Measurements from ENCODE around the gene ASB3. TPM values are rescaled to one million over a fixed set of nuclear protein-coding genes. Genes with fewer than 3 reads are reported as not detected.

Gene ASB3
- total and polyA plus RNA-seq, 9 of the 15 experiments (the other 6 are each of a cell fraction or from before 2014, with no cell fraction given) = 13.6 to 35.3 (median 18.7) TPM

DNA sequence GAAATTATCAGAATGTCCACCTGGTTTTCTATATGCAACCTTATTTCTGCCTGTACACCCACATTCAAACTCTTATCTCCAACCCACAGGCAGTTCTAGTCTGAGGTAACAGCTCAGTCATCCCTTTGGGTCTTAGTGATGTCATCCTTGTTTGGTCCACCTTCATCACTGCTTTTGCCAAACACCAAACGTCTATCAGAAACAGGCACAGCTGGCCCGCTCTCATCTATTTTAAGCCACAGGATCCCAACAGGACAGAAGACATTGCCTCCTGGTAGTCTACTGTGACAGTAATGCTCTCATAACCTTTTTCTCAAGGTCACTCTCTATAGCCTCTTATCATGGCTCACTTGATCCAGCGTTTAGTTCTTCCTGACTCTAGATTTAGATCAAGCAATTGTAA is 118.1 kb downstream of the ASB3 start (continued):
- TF ChIP-seq NBN (IDR thresholded peaks at IDR 0.05; ENCODE audit: low read depth) (peak; percentile 93), ETV5 (CRISPR knock-in tag; IDR thresholded peaks at IDR 0.05; ENCODE audit: low read depth) (no peak), RBFOX2 (IDR thresholded peaks at IDR 0.05; ENCODE audit: low read depth, low read length) (no peak), SIX5 (IDR thresholded peaks at IDR 0.05; ENCODE audit: borderline replicate concordance in 1 of 2, insufficient read depth in 1 of 2, low read depth in 1 of 2, low read length in 2 of 2) (no peak), HDAC3 (IDR thresholded peaks at IDR 0.05; ENCODE audit: borderline replicate concordance, partially characterized antibody) (peak; percentile 90), JUND (IDR thresholded peaks at IDR 0.05; ENCODE audit: borderline replicate concordance, low read depth, low read length) (peak; percentile 97), JUND (tag; IDR thresholded peaks at IDR 0.05; ENCODE audit: borderline replicate concordance, low read depth, low read length) (peak; percentile 97), EHMT2 (IDR thresholded peaks at IDR 0.05) (peak; percentile 80), SMC3 (conservative IDR thresholded peaks at IDR 0.05; ENCODE audit: insufficient read depth, low read depth, low read length) (no peak), GABPA (tag; conservative IDR thresholded peaks at IDR 0.05; ENCODE audit: low read depth) (no peak), STAT5B (CRISPR knock-in tag; IDR thresholded peaks at IDR 0.05) (no peak), MYC (IDR thresholded peaks at IDR 0.05; ENCODE audit: low read depth, low read length) (no peak), MYC (CRISPR knock-in tag; IDR thresholded peaks at IDR 0.05; ENCODE audit: borderline replicate concordance, low read depth) (no peak), KDM1A (IDR thresholded peaks at IDR 0.05) (peak; percentile 86 to 93), STAT5A (IDR thresholded peaks at IDR 0.05; ENCODE audit: borderline replicate concordance, low read length) (peak; percentile 91)
- TF ChIP-seq, protein P1, sequence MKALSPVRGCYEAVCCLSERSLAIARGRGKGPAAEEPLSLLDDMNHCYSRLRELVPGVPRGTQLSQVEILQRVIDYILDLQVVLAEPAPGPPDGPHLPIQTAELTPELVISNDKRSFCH (CRISPR knock-in tag; IDR thresholded peaks at IDR 0.05) = no peak
- TF ChIP-seq, protein P1 (tag; IDR thresholded peaks at IDR 0.05) = no peak
- TF ChIP-seq, protein P2, sequence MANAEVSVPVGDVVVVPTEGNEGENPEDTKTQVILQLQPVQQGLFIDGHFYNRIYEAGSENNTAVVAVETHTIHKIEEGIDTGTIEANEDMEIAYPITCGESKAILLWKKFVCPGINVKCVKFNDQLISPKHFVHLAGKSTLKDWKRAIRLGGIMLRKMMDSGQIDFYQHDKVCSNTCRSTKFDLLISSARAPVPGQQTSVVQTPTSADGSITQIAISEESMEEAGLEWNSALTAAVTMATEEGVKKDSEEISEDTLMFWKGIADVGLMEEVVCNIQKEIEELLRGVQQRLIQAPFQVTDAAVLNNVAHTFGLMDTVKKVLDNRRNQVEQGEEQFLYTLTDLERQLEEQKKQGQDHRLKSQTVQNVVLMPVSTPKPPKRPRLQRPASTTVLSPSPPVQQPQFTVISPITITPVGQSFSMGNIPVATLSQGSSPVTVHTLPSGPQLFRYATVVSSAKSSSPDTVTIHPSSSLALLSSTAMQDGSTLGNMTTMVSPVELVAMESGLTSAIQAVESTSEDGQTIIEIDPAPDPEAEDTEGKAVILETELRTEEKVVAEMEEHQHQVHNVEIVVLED (CRISPR knock-in tag; IDR thresholded peaks at IDR 0.05) = no peak
- TF ChIP-seq, protein P3, sequence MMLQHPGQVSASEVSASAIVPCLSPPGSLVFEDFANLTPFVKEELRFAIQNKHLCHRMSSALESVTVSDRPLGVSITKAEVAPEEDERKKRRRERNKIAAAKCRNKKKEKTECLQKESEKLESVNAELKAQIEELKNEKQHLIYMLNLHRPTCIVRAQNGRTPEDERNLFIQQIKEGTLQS (IDR thresholded peaks at IDR 0.05) = peak; percentile 99
- TF ChIP-seq, protein P3 (CRISPR knock-in tag; conservative IDR thresholded peaks at IDR 0.05) = peak; percentile 84; the same call in 1 of the 2 replicates
- TF ChIP-seq, protein P4, sequence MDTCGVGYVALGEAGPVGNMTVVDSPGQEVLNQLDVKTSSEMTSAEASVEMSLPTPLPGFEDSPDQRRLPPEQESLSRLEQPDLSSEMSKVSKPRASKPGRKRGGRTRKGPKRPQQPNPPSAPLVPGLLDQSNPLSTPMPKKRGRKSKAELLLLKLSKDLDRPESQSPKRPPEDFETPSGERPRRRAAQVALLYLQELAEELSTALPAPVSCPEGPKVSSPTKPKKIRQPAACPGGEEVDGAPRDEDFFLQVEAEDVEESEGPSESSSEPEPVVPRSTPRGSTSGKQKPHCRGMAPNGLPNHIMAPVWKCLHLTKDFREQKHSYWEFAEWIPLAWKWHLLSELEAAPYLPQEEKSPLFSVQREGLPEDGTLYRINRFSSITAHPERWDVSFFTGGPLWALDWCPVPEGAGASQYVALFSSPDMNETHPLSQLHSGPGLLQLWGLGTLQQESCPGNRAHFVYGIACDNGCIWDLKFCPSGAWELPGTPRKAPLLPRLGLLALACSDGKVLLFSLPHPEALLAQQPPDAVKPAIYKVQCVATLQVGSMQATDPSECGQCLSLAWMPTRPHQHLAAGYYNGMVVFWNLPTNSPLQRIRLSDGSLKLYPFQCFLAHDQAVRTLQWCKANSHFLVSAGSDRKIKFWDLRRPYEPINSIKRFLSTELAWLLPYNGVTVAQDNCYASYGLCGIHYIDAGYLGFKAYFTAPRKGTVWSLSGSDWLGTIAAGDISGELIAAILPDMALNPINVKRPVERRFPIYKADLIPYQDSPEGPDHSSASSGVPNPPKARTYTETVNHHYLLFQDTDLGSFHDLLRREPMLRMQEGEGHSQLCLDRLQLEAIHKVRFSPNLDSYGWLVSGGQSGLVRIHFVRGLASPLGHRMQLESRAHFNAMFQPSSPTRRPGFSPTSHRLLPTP (IDR thresholded peaks at IDR 0.05; ENCODE audit: borderline replicate concordance, extremely low read depth, insufficient read length) = no peak
- TF ChIP-seq, protein P5, sequence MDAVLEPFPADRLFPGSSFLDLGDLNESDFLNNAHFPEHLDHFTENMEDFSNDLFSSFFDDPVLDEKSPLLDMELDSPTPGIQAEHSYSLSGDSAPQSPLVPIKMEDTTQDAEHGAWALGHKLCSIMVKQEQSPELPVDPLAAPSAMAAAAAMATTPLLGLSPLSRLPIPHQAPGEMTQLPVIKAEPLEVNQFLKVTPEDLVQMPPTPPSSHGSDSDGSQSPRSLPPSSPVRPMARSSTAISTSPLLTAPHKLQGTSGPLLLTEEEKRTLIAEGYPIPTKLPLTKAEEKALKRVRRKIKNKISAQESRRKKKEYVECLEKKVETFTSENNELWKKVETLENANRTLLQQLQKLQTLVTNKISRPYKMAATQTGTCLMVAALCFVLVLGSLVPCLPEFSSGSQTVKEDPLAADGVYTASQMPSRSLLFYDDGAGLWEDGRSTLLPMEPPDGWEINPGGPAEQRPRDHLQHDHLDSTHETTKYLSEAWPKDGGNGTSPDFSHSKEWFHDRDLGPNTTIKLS (IDR thresholded peaks at IDR 0.05; ENCODE audit: borderline replicate concordance, low read depth) = peak; percentile 57; the same call in 1 of the 2 replicates
